GM21737 (cell line): Measurements from ENCODE around the gene ENTREP1.
"Not testable (repeated sequence)": the region's sequence is repeated elsewhere in the genome, so short reads cannot be mapped to it uniquely, and the experiment has no call there.

Experiments
- ATAC-seq: cut with Tn5 transposase; IDR thresholded peaks from one replicate; pipeline ENCODE4 v1.9.1; 2021; ENCODE audit warnings: mild to moderate bottlenecking, moderate library complexity; ENCODE audit not compliant: unreplicated experiment

The ENTREP1 gene

DNA sequence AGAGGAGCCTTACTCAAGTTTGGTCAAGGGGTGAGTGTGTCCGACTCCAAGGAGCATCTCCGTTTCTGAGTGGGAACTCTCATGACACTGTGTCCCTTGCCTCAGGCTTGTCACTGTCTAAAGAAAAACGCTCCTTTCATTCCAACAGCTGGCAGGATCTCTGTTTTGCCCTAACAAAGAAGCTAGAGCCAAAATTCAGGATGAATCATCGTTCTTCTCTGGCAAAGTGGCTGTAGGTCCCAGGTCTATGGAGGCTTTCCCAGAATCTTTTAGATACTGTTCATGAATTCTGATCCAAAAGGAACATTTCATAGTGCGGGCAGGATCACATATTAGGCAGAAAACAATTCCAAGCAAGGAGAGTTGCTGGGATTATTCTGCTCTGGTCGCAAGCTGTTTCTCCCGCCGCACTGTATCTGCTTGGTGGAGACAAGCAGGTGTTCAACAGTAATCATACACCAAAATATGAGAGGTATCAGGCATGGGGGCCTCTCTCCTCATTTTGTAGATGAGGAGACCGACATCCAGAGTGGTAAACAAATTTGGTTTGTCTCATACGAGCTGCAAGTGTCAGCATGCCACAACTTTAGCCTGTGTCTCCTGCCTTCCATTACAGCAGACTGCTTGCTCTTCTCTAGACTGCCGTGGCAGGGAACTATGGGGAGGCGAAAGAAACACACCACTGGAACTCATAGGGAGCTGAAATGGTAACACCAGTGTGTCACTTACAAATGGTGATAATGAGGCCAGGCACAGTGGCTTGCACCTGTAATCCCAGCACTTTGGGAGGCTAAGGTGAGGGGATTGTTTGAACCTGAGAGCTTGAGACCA, 72.6 kb downstream of the ENTREP1 start:
- no peak for ATAC-seq

DNA sequence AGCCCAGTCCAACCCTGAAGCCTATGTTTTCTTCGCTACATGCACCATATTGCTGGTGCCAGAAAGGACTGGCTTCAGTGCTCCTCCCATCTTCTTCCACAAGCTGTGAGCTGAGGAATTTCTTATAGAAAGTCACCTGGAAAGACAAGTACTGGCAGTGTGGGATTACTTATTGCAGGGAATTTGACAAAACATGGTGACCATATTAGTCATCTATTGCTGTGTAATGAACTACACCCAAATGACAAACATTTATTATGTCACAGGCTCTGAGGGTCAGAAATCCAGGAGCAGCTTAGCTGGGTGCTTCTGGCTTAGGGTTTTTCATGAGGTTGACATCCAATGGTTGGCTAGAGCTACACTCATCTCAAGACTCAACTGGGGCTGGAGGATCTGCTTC, 75.5 kb downstream of the ENTREP1 start:
- no peak for ATAC-seq

DNA sequence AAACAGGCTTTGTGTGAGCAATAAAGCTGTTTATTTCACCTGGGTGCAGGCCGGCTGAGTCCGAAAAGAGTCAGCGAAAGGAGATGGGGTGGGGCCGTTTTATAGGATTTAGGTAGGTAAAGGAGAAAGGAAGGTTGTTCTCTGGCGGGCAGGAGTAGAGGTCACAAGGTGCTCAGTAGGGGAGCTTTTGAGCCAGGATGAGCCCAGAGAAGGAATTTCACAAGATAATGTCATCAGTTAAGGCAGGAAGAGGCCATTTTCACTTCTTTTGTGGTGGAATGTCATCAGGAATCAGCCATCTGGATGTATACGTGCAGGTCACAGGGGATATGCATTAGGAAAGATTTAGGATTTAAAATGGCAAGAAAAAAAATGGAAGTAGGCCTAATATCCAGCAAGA, 84.9 kb downstream of the ENTREP1 start:
- not testable (repeated sequence) for ATAC-seq

DNA sequence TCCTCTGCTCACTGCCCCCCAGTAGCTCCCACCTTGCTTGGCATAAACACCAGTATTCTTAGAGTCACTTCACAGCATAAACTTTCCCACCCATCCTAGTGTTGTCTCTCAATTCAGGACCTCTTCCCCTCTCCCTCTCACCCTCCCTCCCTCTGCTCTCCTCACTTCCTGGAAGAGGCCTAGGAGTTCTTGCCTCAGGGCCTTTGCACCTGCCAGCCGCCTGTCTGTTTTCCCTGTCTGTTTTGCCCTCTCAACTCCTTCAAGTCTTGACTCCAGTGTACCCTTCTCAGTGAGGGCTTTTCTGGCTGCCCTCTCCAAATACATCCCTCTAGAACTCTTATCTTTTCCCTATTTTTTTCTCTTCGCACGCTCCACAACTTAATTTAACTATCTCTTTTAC, 86.2 kb downstream of the ENTREP1 start:
- ATAC-seq = no peak

DNA sequence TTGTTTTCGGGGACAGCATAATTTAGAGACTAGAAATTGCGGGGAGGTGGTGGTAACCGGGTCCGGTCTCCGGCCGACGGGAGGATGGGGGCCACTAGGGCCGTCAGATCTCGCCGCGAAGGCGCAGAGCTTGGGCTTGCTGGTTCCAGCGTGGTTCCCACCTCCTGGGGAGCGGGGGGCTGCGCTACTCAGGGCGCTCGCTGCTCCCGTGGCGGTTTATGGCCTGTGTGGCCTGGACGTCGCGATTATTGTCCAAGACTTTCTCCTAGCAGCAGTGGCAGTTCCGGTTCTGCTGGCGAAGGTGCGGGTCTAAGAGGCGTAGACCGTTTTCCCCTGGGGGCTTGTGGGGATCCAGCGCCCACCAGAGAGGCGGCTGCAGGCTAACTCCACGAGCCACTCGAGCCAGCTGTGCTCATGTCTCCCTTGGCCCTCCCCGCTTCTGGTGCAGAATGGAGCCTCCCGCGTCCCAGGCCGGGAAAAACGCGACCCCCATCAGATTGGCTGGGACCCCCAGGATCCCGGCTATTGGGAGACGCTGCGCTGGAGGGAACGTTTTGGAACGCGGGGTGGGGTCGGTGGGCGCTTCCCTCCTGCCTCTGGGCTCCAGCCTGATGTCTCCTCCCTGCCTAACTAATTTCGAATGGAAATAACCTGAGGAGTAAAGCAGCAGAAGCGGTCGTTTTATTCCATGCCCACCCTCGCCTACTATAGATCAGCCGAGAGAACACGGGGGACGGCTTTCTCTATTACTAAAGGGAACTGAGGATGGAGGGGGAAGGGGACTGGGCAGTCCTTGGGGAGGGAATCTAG, 87.1 kb downstream of the ENTREP1 start:
- ATAC-seq = no peak

DNA sequence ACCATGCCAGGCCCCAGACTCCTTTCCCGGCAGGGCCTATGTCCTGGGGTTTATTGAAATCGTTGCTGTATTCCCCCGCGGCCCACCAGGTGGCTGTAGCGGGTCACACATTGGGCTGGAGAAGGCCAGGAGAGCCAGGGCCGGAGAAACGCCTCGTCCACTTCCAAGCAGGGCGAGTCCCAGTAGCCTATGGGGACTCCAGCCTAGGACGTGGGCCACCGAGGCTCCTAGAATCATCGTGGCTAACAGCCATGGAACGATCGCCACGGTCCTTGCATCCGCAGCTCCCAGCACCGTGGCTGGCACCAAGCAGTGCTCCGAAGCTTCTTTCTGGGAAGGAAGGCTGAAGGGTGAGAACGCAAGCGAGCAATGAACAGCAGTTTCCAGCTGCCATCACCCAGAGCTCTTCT, 87.7 kb downstream of the ENTREP1 start:
- ATAC-seq = no peak

DNA sequence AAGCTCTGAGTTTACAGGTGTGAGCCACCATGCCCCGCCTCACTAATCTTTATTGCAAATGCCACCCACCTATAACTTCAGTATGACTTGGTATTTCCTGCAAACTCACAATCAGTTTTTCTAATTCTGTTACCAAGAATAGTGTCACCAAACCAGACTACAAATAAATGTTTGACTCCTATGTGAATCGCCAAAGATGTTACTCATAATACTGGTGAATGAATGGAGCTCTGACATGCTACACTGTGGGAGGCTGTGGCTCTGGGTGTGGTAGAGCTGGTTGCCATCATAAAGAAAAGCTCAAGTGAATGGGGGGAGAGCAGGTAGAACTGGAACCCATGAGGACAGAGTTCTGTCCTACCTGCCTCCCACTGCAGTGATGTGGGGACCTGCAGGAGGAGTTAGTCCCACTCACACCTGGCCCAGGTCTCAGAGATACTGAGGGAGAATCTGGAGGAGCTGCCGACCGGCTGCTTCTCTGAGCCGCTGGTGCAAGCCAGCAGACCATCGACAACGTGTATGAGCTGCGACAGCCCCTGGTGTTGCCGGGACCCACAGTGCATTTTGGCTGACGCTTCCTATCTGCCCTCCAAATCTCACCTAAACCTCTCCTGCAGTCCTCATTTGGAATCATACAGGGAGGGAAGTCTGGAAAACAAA, 95.7 kb downstream of the ENTREP1 start:
- no peak for ATAC-seq

DNA sequence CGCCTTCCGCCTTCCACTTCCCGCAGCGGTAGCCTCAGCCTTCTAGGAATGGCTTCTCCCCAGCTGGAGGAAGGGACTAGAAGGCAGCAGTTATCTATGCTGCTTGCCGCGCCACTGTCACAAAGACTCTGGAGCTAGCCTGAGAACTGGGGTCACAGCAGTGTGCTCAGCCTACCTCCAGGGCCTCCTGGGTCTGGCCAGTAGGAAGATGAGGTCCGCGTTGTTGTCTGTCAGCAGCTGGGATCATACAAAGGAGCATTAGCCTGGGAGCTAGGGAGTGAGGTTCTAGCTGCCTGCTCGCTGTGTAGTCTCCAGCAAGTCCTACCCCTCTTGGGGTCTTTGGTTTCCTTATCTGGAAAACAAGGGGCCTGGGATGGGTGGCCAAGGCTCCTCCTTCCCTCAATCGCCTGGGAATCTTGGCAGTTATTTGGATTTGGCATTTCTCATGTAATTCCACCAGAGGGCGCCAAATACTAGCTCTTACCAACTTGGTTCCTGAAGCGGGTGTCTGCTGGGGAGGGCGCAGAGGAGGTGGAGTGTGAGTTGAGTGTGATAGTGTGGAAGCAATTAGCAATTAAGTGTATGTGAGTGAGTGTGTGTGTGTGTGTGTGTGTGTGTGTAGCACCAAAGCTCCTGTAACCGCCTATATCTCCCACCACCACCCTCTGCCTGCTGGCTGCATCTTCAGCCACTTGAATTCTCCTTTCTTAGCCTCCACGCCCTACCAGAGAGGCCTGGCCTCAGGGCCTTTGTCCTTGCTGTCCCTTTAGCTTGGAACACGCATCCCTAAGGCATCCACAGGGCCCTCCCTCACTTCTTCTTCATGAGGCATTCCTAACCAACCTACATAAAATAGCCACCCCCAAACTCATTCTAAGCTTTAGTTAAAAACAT, 97.1 kb downstream of the ENTREP1 start:
- ATAC-seq = no peak

DNA sequence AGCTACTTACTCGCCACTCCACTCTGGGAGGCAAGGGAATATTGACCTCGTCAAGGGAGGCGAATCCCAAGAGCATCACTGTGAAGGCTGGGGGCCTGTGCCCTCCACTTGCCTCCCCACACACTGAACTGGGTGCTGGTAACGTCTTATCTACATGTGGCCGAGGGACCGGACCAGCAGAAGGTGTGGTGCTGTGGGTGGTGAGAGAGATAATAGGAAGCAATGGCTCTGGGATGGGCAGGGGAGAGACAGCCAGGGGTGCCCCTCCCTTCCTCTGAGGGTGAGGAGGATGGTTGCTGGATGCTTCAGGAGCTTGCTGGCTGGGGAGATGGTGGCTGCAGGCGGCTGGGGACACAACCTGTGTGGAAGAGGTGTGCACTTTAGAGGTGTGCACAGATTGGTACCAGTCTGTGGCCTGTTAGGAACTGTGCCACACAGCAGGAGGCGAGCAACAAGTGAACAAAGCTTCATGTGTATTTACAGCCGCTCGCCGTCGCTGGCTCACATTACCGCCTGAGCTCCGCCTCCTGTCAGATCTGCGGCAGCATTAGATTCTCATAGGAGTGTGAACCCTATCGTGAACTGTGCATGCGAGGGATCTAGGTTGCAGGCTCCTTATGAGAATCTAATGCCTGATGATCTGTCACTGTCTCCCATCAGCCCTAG, 100.3 kb downstream of the ENTREP1 start:
- ATAC-seq = no peak

DNA sequence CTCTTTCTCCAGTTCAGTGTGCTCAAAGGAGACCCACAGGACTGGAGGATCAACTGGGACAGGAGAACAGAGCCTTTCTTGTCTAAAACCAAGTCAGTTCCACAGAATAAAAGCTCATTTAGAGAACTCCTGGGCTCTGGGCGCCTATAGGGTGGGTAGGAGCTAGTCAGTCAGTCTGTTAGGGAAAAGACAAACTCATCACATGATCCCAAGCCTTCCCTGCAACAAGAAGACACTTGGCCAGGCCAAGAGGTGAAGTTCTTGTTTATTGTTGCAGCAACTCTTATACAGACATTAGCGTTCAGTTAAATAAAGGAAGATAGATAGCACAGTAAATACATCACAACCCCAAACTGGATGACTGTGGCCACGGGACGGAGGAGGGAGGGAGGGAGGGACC, 102.3 kb downstream of the ENTREP1 start:
- ATAC-seq = no peak

DNA sequence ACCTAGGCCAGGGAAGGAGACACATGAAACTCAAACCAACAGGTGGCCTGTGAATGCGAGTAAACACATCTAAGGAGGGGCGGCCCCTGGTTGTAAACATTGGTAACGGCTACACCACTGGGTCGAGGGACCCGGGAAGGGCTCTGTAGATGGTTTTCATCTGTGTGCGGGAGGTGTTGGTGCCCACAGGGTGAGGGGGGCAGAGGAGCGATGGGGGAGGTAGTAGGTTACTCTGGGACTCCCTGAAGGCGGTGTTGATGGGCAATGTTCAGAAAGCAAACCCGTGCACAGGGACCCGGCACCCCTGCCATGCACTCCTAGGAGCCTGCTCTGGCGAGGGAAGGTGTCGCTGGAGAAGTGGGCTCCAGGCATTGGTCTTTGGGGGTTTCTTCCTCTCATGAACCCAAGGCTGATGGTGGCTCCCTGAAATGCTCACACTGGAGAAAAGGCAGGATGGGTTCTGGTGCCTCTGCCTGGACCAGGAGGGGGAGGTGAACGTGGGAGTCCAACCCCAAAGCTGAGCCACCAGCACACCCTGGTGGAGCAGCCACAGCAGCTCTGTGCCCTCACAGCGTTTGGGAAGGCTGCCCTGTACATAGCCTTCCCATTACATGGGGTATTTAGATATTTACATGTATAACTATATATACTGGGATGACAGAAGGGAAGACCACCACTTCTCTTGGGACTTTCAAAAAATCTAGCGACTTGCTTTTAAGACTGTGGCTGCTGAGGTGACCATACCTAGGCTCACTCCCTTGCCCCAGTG, 103.2 kb downstream of the ENTREP1 start:
- no peak for ATAC-seq

DNA sequence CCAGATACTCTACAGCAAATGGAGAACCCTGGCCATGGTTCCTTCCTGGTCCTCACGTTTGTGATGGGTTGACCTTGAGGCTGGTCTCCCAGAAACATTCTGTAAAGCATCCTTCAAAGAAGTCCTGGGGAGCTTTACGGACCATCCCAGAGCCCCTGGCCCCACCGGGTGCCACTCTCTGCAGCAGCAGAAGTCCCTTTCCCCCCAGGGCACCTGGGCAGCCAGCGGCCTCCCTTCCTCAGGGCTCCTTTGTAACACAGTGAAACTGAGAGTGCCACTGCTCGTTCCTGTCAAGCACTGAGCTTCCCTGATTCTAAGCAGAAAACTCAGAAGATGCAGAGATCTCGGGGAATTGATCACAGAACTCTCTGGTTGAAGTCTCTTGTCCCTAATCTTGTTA, 104.3 kb downstream of the ENTREP1 start:
- no peak for ATAC-seq

DNA sequence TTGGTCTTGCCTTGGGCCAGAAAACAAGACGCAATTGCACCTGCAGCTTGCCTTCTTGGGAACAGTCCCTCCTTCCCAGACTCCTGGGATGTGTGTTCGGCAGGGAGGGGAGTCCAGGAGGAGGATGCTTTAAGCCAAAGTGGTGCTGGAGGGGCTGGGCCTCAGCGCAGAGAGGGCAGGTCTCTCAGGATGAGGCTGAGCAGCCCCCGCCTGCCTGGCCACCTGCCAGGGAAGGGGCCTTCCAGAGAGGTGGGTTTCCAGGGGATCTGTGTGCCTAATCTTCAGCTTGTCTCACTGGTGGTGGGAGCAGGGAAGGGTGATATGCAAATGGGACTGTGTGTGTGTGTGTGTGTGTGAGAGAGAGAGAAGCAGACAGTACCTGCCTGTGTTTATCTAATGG, 105.2 kb downstream of the ENTREP1 start:
- no peak for ATAC-seq

DNA sequence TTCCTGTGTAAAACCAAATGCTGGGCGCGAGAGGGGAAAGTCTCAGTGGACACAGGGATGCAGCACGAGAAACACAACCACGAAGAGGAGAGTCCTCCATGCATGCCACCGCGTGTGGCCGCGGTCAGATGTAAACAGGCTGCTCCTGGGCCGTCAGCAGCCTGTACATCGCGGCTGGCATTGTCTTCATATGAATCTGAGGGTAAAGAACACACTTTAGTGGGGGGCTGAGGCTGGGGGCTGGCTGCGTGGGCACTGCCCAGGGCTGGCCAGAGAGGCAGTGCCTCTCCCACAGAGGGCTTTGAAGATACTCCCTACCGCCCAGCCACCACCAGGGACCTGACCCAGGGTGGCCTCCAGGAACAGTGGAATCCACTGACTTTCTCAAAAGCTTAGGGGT, 106.2 kb downstream of the ENTREP1 start:
- ATAC-seq = no peak

DNA sequence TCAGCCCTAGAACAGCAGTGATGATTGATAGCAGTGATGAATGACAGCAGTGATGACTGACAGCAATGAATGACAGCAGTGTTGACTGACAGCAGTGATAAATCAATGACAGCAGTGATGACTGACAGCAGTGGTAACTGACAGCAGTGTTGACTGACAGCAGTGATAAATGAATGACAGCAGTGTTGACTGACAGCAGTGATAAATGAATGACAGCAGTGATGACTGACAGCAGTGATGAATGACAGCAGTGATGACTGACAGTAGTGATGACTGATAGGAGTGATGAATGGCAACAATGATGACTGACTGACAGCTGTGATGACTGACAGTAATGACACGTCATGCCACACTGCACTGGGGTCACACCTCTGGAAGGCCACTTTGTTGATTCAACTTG, 106.8 kb downstream of the ENTREP1 start:
- ATAC-seq = no peak

DNA sequence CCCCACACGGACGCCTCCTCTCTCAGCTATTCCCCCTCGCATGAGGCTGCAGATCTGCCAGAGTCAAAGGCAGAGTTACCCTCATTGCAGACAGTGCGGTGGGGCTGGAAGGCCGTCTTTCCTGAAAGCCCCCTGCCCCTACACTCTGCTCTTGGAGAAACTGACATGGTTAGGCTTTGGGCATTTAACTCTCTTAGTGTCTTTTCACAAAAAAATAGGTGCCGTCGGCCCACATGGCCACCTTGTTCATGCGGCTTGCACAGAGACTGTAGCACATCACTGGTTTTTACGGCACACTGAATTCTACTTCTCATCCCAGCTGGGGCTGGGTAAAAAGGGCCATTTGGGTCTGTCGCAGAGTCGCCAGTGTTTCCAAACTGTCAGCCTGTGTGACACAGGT, 107.6 kb downstream of the ENTREP1 start:
- ATAC-seq = no peak

DNA sequence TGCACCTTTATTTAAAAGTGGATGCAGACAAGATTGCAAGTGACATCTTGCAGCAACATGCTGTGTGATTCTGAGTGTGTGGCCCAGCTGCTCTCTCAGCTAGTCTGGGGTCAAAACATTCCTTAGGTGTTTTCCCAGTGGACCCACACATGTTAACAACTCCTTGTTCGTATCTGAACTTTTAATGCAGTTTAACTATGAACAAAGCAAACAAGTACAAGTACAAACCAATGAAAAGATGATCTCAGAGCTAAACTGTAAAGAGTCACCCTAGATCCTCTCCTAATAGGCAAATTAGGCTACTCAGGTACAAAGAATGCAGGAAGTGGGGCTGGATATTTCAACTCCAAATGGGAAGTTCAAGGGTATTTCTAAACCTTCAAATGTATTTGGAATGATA, 108.4 kb downstream of the ENTREP1 start:
- ATAC-seq = no peak

DNA sequence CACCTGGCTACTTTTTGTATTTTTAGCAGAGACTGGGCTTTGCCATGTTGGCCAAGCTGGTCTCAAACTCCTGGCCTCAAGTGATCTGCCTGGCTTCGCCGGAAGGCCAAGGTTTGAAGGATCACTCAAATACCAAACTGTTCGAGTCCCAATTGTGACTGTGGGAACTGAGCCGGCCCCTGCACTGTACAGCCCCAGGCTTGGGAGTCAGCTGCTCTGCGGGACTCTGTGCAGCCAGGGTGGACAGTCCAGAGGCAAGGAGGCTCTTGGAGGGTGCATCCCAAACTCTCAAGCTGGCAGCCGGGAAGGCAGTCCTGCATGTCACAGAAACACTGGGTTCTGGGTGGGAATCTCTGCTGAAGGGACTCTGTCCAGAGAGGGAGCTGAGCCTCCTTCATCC, 109.0 kb downstream of the ENTREP1 start:
- no peak for ATAC-seq

DNA sequence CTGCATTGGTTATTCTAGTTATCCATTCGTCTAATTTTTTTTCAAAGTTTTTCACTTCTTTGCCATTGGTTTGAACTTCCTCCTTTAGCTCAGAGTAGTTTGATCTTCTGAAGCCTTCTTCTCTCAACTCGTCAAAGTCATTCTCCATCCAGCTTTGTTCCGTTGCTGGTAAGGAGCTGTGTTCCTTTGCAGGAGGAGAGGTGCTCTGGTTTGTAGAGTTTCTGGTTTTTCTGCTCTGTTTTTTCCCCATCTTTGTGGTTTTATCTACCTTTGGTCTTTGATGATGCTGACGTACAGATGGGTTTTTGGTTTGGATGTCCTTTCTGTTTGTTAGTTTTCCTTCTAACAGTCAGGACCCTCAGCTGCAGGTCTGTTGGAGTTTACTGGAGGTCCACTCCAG, 114.6 kb downstream of the ENTREP1 start:
- ATAC-seq = not testable (repeated sequence)
